Loucy (cell line): ENCODE results near the gene CHST10.

Experiments used
- H2AFZ ChIP-seq: fragments of 200-600 bp; sonication (generic); 2 replicates; pipeline ENCODE4 v1.6.0; 2016; ENCODE audit warnings: antibody characterized with exemption, mild to moderate bottlenecking, low read length, moderate library complexity
- H3F3A ChIP-seq: fragments of 200-600 bp; 2 replicates; pipeline ENCODE4 v1.6.0; 2016; ENCODE audit warnings: antibody characterized with exemption, low read depth, mild to moderate bottlenecking
- H3K27me3 ChIP-seq: fragments of 200-600 bp; sonication (generic); 2 replicates; pipeline ENCODE4 v1.6.1; 2014; ENCODE audit warnings: low read length, mild to moderate bottlenecking; ENCODE audit not compliant: insufficient read depth, poor library complexity, severe bottlenecking
- H3K36me3 ChIP-seq: fragments of 200-600 bp; sonication (generic); 2 replicates; pipeline ENCODE4 v1.6.1; 2016; ENCODE audit warnings: low read length; ENCODE audit not compliant: insufficient read depth
- H3K4me1 ChIP-seq: fragments of 200-600 bp; sonication (generic); 2 replicates; pipeline ENCODE4 v1.5.1; 2014; ENCODE audit warnings: low read length, mild to moderate bottlenecking; ENCODE audit not compliant: insufficient read depth, poor library complexity, severe bottlenecking
- H3K4me2 ChIP-seq: fragments of 200-600 bp; sonication (generic); 2 replicates; pipeline ENCODE4 v1.6.0; 2014; ENCODE audit warnings: antibody characterized with exemption, low read length, low read depth, mild to moderate bottlenecking; ENCODE audit not compliant: poor library complexity, severe bottlenecking
- H3K4me3 ChIP-seq: fragments of 200-600 bp; sonication (generic); 2 replicates; pipeline ENCODE4 v1.5.1; 2014; ENCODE audit warnings: low read length, mild to moderate bottlenecking, mixed read lengths; ENCODE audit not compliant: poor library complexity, severe bottlenecking
- H3K79me2 ChIP-seq: fragments of 200-600 bp; sonication (generic); 2 replicates; pipeline ENCODE4 v1.6.1; 2014; ENCODE audit warnings: low read length; ENCODE audit not compliant: insufficient read depth
- H3K9ac ChIP-seq: fragments of 200-600 bp; sonication (generic); 2 replicates; pipeline ENCODE4 v1.6.0; 2014; ENCODE audit warnings: mild to moderate bottlenecking, low read depth, low read length, moderate library complexity; ENCODE audit not compliant: poor library complexity, severe bottlenecking
- H3K9me2 ChIP-seq: fragments of 200-600 bp; sonication (generic); replicated peaks from 2 replicates; pipeline ENCODE4 v1.6.1; 2016; ENCODE audit warnings: low read depth, low read length, mixed read lengths
- H3K9me3 ChIP-seq: fragments of 200-600 bp; sonication (generic); 2 replicates; pipeline ENCODE4 v1.6.1; 2014; ENCODE audit warnings: mild to moderate bottlenecking, antibody characterized with exemption, low read length, low read depth; ENCODE audit not compliant: insufficient read depth
- H4K20me1 ChIP-seq: fragments of 200-600 bp; sonication (generic); 2 replicates; pipeline ENCODE4 v1.6.0; 2014; ENCODE audit warnings: antibody characterized with exemption, low read length, mild to moderate bottlenecking; ENCODE audit not compliant: insufficient read depth, poor library complexity, severe bottlenecking
- EZH2phosphoT487 ChIP-seq: fragments of 200-600 bp; IDR thresholded peaks from 2 replicates; pipeline ENCODE4 v1.6.1; 2018; ENCODE audit warnings: antibody characterized with exemption, mild to moderate bottlenecking, moderate library complexity, borderline replicate concordance
- TF ChIP-seq, protein P1 (sequence below): fragments of 200-600 bp; sonication (generic); conservative IDR thresholded peaks from 2 replicates; pipeline ENCODE4 v1.5.1; 2014; ENCODE audit warnings: mild to moderate bottlenecking, antibody characterized with exemption, low read length

CHST10 gene

GRCh38 chr2:100425573-100426383, 8.3 kb upstream of the CHST10 start:
- no peak overlapping the region for H3K4me2 ChIP-seq

GRCh38 chr2:100425107-100425506, 7.6 kb upstream of the CHST10 start:
- Histone ChIP-seq H3K9ac (no peak overlapping the region), H2AFZ (no peak overlapping the region), H3F3A (no peaks in the 10 kb centered on the region), H3K36me3 (no peaks in the 10 kb centered on the region), H3K79me2 (no peaks in the 10 kb centered on the region), H4K20me1 (no peaks in the 10 kb centered on the region), H3K4me2 (no peak overlapping the region), H3K27me3 (no peaks in the 10 kb centered on the region), H3K4me3 (no peak overlapping the region), H3K9me2 (no peaks in the 10 kb centered on the region), H3K9me3 (no peaks in the 10 kb centered on the region), H3K4me1 (no peaks in the 10 kb centered on the region)
- no peak for TF ChIP-seq EZH2phosphoT487
- TF ChIP-seq, protein P1, sequence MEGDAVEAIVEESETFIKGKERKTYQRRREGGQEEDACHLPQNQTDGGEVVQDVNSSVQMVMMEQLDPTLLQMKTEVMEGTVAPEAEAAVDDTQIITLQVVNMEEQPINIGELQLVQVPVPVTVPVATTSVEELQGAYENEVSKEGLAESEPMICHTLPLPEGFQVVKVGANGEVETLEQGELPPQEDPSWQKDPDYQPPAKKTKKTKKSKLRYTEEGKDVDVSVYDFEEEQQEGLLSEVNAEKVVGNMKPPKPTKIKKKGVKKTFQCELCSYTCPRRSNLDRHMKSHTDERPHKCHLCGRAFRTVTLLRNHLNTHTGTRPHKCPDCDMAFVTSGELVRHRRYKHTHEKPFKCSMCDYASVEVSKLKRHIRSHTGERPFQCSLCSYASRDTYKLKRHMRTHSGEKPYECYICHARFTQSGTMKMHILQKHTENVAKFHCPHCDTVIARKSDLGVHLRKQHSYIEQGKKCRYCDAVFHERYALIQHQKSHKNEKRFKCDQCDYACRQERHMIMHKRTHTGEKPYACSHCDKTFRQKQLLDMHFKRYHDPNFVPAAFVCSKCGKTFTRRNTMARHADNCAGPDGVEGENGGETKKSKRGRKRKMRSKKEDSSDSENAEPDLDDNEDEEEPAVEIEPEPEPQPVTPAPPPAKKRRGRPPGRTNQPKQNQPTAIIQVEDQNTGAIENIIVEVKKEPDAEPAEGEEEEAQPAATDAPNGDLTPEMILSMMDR, result no peak

More at GRCh38 chr2:100425573-100426383, 8.3 kb upstream of the CHST10 start:
- TF ChIP-seq, protein P1, result no peak
- TF ChIP-seq EZH2phosphoT487, result no peak
- Histone ChIP-seq H3K4me1 (no peaks in the 10 kb centered on the region), H3K36me3 (no peaks in the 10 kb centered on the region), H2AFZ (no peak overlapping the region), H4K20me1 (no peaks in the 10 kb centered on the region), H3F3A (no peaks in the 10 kb centered on the region), H3K9ac (no peak overlapping the region), H3K4me3 (no peak overlapping the region), H3K9me2 (no peaks in the 10 kb centered on the region), H3K79me2 (no peaks in the 10 kb centered on the region), H3K27me3 (no peaks in the 10 kb centered on the region), H3K9me3 (no peaks in the 10 kb centered on the region)

GRCh38 chr2:100424277-100424875, 6.9 kb upstream of the CHST10 start:
- H3K79me2 ChIP-seq, result no peaks in the 10 kb centered on the region
- H3K4me2 ChIP-seq, result no peak overlapping the region
- TF ChIP-seq EZH2phosphoT487, result no peak
- TF ChIP-seq, protein P1, result no peak
- H3K27me3 ChIP-seq, result no peaks in the 10 kb centered on the region
- H3K4me3 ChIP-seq, result no peak overlapping the region
- H3K9me3 ChIP-seq, result no peaks in the 10 kb centered on the region
- no peaks in the 10 kb centered on the region for H3K4me1 ChIP-seq
- no peaks in the 10 kb centered on the region for H3F3A ChIP-seq
- no peaks in the 10 kb centered on the region for H3K36me3 ChIP-seq
- no peak overlapping the region for H3K9ac ChIP-seq
- H4K20me1 ChIP-seq, result no peaks in the 10 kb centered on the region
- no peaks in the 10 kb centered on the region for H3K9me2 ChIP-seq
- no peak overlapping the region for H2AFZ ChIP-seq
